Measurements from ENCODE around the gene PRUNE2.
A peak's percentile ranks its signal among the peaks of the same experiment; 100 is the strongest.

PRUNE2 gene

GRCh38 chr9:76664120-76664519, 241.8 kb downstream of the PRUNE2 start:
- no peak for DNase-seq (ENCODE audit: low read depth in 1 of 2, low spot score in 1 of 2)

GRCh38 chr9:76662476-76663281, 243.2 kb downstream of the PRUNE2 start:
- no peak for DNase-seq (ENCODE audit: low read depth in 1 of 2, low spot score in 1 of 2)

- peak in 1 of 2 donors; percentile 7 for DNase-seq (ENCODE audit: low read depth in 1 of 2, low spot score in 1 of 2)
Observed at GRCh38 chr9:76658510-76659231, 247.2 kb downstream of the PRUNE2 start.

DNA sequence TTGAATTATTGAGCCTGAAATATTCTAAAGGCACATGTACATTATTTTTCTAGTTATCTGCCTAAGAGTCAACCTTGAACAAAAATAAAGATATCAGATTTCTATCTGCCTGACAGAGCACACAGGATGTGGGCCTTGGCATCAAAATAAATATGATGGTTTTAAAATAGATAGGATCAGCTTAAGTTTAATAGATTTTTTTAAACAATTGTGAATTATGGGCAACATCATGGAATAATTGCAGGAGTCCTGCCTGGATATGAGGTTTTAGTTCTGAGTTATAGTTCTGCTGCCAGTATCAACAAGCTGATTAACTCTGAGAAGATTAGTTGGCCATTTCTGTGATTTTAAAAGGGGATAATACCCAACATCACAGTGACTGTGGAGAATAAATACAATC, 248.6 kb downstream of the PRUNE2 start:
- DNase-seq (ENCODE audit: low read depth in 1 of 2, low spot score in 1 of 2), result no peak

- no peak for DNase-seq (ENCODE audit: low read depth in 1 of 2, low spot score in 1 of 2)
Observed at GRCh38 chr9:76655971-76656370, 249.9 kb downstream of the PRUNE2 start.

DNA sequence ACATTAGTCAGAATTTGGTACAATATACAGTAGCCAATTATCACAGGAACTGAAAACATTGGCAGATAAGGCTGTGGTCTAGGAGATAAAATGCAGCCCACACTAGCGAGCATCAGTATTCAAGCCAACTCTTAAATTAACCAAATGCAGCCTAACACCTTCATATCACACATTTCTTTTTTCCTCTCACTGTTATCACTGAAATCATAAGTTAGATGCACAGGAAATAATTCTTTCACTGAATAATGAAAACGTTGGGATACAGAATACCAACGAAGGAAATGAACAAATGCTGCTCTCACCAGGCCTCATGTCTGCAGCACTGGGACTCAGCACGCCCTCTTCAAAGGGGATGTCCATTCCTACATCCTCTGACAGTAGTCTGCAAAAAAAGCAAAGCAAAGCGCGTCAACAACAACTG, 250.8 kb downstream of the PRUNE2 start:
- DNase-seq (ENCODE audit: low read depth in 1 of 2, low spot score in 1 of 2), result no peak

- no peak for DNase-seq (ENCODE audit: low read depth in 1 of 2, low spot score in 1 of 2)
Observed at GRCh38 chr9:76654575-76654974, 251.3 kb downstream of the PRUNE2 start.

DNA sequence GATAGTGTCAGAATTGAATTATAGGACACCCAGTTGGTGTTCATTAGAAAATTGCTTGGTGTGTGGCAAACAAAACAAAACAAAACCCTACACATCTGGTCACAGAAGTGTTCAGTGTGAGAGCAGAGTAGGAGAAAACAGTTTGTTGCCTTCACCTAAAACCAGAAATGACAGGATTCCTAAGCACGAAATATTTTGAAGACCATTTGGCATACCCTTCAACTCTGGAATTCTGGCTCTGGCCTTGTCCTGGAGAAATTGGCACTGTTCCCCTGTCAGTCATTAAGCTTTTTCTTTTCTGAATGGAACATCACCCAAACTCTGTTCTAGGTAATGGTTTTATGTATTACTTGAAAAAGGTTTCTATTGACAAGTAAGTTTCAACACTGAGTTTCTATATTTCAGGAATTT, 251.9 kb downstream of the PRUNE2 start:
- no peak for DNase-seq (ENCODE audit: low read depth in 1 of 2, low spot score in 1 of 2)

GRCh38 chr9:76652894-76653293, 253.0 kb downstream of the PRUNE2 start:
- no peak for DNase-seq (ENCODE audit: low read depth in 1 of 2, low spot score in 1 of 2)

DNA sequence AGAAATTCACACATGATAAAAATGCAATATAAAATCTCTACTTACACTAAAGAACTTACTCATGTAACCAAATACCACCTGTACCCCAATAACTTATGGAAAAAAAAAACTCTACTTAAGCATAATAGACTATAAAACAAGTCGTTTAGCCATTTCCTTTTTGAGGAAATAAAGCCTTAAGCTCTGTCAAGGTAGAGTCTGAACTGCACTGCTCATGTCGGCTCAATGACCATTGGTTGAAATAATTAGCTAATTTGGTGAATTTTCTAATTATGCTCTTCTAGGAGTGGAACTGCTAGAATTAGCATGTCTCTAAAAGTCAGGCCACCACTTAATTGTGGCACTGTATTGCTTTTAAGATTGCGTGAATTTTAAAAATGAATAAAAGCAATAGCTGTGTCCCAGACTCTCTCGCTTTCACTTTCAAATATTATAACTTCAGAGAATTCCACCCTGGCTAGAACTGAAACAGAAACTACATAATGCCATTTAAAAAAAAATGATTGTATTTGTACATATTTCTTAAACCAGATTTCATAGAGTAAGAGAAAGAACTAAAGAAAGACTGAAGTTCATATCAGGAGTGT, 254.7 kb downstream of the PRUNE2 start:
- DNase-seq (ENCODE audit: low read depth in 1 of 2, low spot score in 1 of 2), result no peak

DNA sequence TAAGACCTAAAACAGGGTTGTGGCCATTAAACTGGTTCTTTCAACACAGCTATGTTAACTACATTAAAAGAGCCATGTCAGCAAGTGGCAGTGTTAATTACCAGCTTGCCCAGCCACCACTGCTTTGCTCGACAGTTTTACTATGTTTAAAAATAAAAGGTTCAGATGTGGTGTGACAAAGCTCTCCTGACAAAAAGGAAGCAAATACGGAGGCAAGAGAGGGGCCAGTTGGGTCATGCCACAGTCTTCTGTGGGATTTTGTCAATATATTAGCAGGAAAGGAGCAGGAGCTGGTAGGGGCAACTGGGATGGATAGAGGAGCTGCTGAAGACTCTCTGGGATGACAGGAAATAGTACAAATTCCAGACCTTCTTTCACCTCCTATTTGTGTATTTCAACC, 255.2 kb downstream of the PRUNE2 start:
- no peak for DNase-seq (ENCODE audit: low read depth in 1 of 2, low spot score in 1 of 2)

DNA sequence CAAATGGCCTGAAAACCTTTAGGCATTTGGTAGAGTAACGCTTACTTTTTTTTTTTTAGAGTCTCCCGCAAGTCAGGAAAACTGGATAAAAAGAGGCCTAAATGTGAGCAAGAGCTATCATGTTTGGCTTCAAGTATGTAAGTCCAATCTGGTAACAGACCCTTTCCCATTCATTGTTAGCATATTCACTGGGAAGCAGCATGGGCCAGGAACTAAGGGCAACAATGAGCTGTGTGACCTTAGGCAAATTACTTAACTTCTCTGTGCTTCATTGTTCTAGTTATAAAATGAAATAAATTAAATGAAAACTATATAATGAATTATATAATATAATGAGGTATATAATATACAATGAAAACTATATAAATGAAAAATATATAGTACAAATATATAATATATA, 256.0 kb downstream of the PRUNE2 start:
- no peak for DNase-seq (ENCODE audit: low read depth in 1 of 2, low spot score in 1 of 2)

- no peak for DNase-seq (ENCODE audit: low read depth in 1 of 2, low spot score in 1 of 2)
Observed at GRCh38 chr9:76646249-76646648, 259.7 kb downstream of the PRUNE2 start.

GRCh38 chr9:76644647-76645250, 261.2 kb downstream of the PRUNE2 start:
- DNase-seq (ENCODE audit: low read depth in 1 of 2, low spot score in 1 of 2), result no peak

DNA sequence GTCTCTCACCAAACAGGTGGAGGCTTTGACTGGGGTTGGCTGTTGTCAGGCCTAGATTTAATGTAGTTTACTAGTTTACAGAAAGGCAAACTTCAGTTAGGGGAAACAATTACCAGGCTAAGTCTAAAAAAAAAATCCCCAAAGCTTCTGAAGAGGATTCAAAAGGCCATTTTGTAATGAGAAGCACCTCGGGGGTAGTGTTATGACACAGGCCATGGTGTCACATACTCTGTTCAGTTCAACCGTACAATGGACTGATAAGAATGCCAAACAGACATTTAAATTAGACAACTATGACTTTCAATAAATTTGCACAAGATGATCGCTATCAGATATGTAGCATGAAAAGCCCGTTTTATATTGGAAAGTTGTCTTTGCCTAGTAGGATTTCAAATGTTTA, 261.7 kb downstream of the PRUNE2 start:
- no peak for DNase-seq (ENCODE audit: low read depth in 1 of 2, low spot score in 1 of 2)

DNA sequence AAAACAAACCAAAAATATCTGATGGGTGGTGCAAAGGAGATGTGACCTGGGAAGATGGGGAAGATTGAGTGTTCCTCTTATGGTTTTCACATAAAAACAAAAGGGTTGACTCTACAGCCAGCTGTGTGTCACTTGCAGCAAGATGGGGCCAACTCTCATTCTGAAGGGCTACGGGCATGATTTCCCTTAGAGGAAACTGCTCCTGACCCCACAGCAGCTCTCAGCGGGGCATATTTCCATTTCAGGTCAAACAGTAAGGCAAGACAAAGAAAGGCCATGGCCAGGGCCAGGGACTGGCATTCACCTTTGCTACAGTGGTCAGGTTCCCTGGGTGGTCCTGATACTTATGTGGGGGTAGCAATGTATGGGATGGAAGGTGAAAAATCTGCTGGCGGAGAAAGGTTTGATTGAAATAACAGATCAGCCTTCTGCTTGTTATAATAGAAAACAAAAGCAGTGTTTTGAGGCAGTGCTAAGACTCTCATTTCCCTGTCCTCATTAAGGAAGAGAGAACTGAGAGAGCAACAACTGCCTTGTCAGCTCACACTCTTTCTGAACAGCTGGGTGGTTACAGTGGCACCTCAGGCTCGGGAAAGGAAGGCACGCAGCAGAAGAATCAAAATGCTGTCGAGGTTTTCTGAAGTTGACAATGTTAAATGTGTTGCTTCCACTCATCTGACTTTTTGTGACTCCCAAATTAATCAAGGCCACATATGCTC, 262.4 kb downstream of the PRUNE2 start:
- no peak for DNase-seq (ENCODE audit: low read depth in 1 of 2, low spot score in 1 of 2)

DNA sequence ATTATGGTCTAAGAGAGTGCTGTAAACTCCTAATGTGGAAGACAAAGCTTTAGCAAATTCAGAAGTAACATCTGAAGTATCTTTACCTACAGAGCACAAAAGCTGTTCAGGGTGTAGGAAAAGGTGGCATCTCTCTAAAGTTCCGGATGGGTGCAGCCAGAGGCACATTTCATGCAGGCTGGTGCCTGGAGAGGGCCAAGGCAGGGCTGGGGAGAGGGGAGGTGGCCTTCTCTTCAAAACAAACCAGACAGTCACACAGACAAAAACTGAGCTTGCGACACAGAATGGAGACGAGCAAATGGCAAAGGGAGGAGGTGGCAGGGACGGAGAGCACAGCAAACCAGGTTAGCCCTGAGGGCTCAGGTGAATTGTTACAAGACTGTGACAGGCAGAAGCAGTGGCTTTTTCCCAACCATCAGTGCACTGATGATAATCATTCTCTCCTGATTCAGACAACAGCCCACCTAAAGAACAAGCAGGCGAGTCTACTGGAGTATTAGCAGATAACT, 263.2 kb downstream of the PRUNE2 start:
- DNase-seq (ENCODE audit: low read depth in 1 of 2, low spot score in 1 of 2), result no peak

- no peak for DNase-seq (ENCODE audit: low read depth in 1 of 2, low spot score in 1 of 2)
Observed at GRCh38 chr9:76642074-76642473, 263.8 kb downstream of the PRUNE2 start.

DNA sequence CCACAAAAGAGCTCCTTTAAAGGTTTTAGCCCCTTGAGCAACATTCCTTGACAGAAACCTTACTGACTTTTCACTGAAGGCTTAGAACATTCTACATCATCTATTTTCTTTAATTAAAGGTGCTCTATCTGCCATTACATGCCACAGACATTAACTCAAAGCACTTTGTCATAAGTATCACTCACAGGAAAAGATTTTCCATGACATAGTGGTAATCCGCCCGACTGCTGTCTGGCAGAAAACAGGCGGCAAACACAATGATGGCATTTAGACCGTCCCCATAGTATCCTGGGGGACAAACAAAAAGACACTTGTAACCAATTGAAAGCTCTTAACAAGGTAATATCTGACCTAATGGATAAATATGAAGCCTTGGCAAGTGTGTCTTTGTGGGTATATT, 267.9 kb downstream of the PRUNE2 start:
- no peak for DNase-seq (ENCODE audit: low read depth in 1 of 2, low spot score in 1 of 2)

DNA sequence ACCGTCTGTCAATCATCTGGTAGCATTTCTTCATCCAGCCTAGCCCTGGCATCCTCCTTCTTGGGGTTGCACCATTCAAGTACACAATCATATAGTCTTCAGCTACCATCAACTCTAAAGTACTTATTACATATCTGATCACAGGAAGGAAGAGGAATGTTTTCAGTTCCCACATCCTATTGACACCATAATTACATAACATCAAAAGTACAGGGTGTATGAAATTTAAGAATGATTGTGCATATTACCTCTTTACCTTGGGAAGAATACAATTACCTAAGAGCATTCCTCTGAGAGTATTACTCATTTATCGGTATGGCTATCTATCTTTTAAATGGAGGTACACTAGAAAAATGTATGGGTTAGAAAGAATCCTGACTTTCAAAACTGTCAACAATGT, 268.5 kb downstream of the PRUNE2 start:
- no peak for DNase-seq (ENCODE audit: low read depth in 1 of 2, low spot score in 1 of 2)

Measured in activated CD4-positive, alpha-beta T cell treated with anti-CD3 and anti-CD28 coated beads, Interleukin-2, amount 50 U/mL, for 24 hours (primary cell).